Endothelial cell of umbilical vein (primary cell): Measurements from ENCODE around the gene TBC1D5.

ENCODE experiments used
- CTCF ChIP-seq, 2 donors: IDR thresholded peaks; 1 replicate in 1 of 2; 2 replicates in 1 of 2; pipeline ENCODE4 v1.5.1; 2011; ENCODE audit warnings: low read length in 2 of 2, mild to moderate bottlenecking in 2 of 2, moderate library complexity in 2 of 2, control low read depth in 1 of 2, inconsistent platforms in 1 of 2, low read depth in 1 of 2; ENCODE audit not compliant: insufficient read depth in 1 of 2; ENCODE audit errors: extremely low read depth in 1 of 2
- POLR2A ChIP-seq: IDR thresholded peaks from 2 replicates; pipeline ENCODE4 v1.6.1; 2012; ENCODE audit warnings: low read depth, mild to moderate bottlenecking, control low read depth, low read length
- POLR2AphosphoS5 ChIP-seq: IDR thresholded peaks from 2 replicates; pipeline ENCODE4 v1.6.1; 2012; ENCODE audit warnings: low read depth, mild to moderate bottlenecking, control low read depth, low read length, moderate library complexity; ENCODE audit not compliant: insufficient read depth

- TF ChIP-seq POLR2A (no peak), POLR2AphosphoS5 (no peak), CTCF (IDR thresholded peaks at IDR 0.05; ENCODE audit: extremely low read depth in 1 of 2, insufficient read depth in 1 of 2, low read depth in 1 of 2, low read length in 2 of 2) (no peak)
Measured at GRCh38 chr3:17287006-17287689, 455.3 kb downstream of the TBC1D5 start.
